ENCODE measurements around the gene PIPOX. TPM values are rescaled to one million over a fixed set of nuclear protein-coding genes. Genes with fewer than 3 reads are reported as not detected.

Gene PIPOX
- total and polyA plus RNA-seq, 2 donors from 2014 or later = 2.8 to 78.0 TPM

- intact Hi-C loops (cut with DNase I) = no loop called here
- DNase-seq (no peak), FAIRE-seq (no peak)
- no peaks in the 10 kb centered on the region for H3K9me3 ChIP-seq (ENCODE audit: control insufficient read depth in 2 of 3, insufficient read depth in 1 of 3, low read length in 3 of 3)
- peaks cover 10% of the 10 kb centered on the region for H3K27me3 ChIP-seq (ENCODE audit: control insufficient read depth, insufficient read depth, low read length)
- no peak overlapping the region for H3K27ac ChIP-seq (ENCODE audit: low read depth in 2 of 2, low read length in 2 of 2)
- H3K36me3 ChIP-seq (ENCODE audit: control insufficient read depth in 2 of 3, insufficient read depth in 3 of 3, low read length in 3 of 3) = no peaks in the 10 kb centered on the region
- H3K4me3 ChIP-seq (ENCODE audit: low read length in 3 of 3) = no peak overlapping the region
- peaks cover 0 to 4% (median 0%) of the 10 kb centered on the region in 3 donors for H3K4me1 ChIP-seq (ENCODE audit: control insufficient read depth in 2 of 3, insufficient read depth in 2 of 3, low read depth in 1 of 3, low read length in 3 of 3)
- H3K9ac ChIP-seq (ENCODE audit: low read length in 3 of 3) = no peak overlapping the region
- no peak for TF ChIP-seq CTCF (IDR thresholded peaks at IDR 0.05; ENCODE audit: borderline replicate concordance, extremely low read depth, insufficient read depth)
Observed at GRCh38 chr17:29007456-29007855, 35.5 kb upstream of the PIPOX start.

GRCh38 chr17:29007860-29008455 lies 35.0 kb upstream of the PIPOX start:
- no peak for DNase-seq
- H3K4me3 ChIP-seq (ENCODE audit: low read length in 3 of 3) = no peak overlapping the region
- no peak for TF ChIP-seq CTCF (IDR thresholded peaks at IDR 0.05; ENCODE audit: borderline replicate concordance, extremely low read depth, insufficient read depth)
- no peaks in the 10 kb centered on the region for H3K9me3 ChIP-seq (ENCODE audit: control insufficient read depth in 2 of 3, insufficient read depth in 1 of 3, low read length in 3 of 3)
- intact Hi-C loops (cut with DNase I) = no loop called here
- H3K27me3 ChIP-seq (ENCODE audit: control insufficient read depth, insufficient read depth, low read length) = peaks cover 10% of the 10 kb centered on the region
- no peak overlapping the region for H3K9ac ChIP-seq (ENCODE audit: low read length in 3 of 3)
- H3K27ac ChIP-seq (ENCODE audit: low read depth in 2 of 2, low read length in 2 of 2) = no peak overlapping the region
- FAIRE-seq = no peak
- H3K36me3 ChIP-seq (ENCODE audit: control insufficient read depth in 2 of 3, insufficient read depth in 3 of 3, low read length in 3 of 3) = no peaks in the 10 kb centered on the region
- peaks cover 0 to 4% (median 0%) of the 10 kb centered on the region in 3 donors for H3K4me1 ChIP-seq (ENCODE audit: control insufficient read depth in 2 of 3, insufficient read depth in 2 of 3, low read depth in 1 of 3, low read length in 3 of 3)

- H3K9me3 ChIP-seq (ENCODE audit: control insufficient read depth in 2 of 3, insufficient read depth in 1 of 3, low read length in 3 of 3) = no peaks in the 10 kb centered on the region
- H3K27me3 ChIP-seq (ENCODE audit: control insufficient read depth, insufficient read depth, low read length) = peaks cover 9% of the 10 kb centered on the region
- H3K9ac ChIP-seq (ENCODE audit: low read length in 3 of 3) = no peak overlapping the region
- no peak for DNase-seq
- H3K36me3 ChIP-seq (ENCODE audit: control insufficient read depth in 2 of 3, insufficient read depth in 3 of 3, low read length in 3 of 3) = no peaks in the 10 kb centered on the region
- TF ChIP-seq CTCF (IDR thresholded peaks at IDR 0.05; ENCODE audit: borderline replicate concordance, extremely low read depth, insufficient read depth) = no peak
- peaks cover 0 to 4% (median 0%) of the 10 kb centered on the region in 3 donors for H3K4me1 ChIP-seq (ENCODE audit: control insufficient read depth in 2 of 3, insufficient read depth in 2 of 3, low read depth in 1 of 3, low read length in 3 of 3)
- no peak overlapping the region for H3K4me3 ChIP-seq (ENCODE audit: low read length in 3 of 3)
- H3K27ac ChIP-seq (ENCODE audit: low read depth in 2 of 2, low read length in 2 of 2) = no peak overlapping the region
- FAIRE-seq = no peak
- intact Hi-C loops (cut with DNase I) = no loop called here
Observed at GRCh38 chr17:29008591-29008990, 34.4 kb upstream of the PIPOX start.

GRCh38 chr17:29010129-29010528 lies 32.8 kb upstream of the PIPOX start:
- DNase-seq (no peak), FAIRE-seq (no peak)
- H3K36me3 ChIP-seq (ENCODE audit: control insufficient read depth in 2 of 3, insufficient read depth in 3 of 3, low read length in 3 of 3) = no peaks in the 10 kb centered on the region
- intact Hi-C loops (cut with DNase I) = no loop called here
- H3K9me3 ChIP-seq (ENCODE audit: control insufficient read depth in 2 of 3, insufficient read depth in 1 of 3, low read length in 3 of 3) = no peaks in the 10 kb centered on the region
- H3K4me1 ChIP-seq (ENCODE audit: control insufficient read depth in 2 of 3, insufficient read depth in 2 of 3, low read depth in 1 of 3, low read length in 3 of 3) = peaks cover 0 to 4% (median 0%) of the 10 kb centered on the region in 3 donors
- no peaks in the 10 kb centered on the region for H3K27me3 ChIP-seq (ENCODE audit: control insufficient read depth, insufficient read depth, low read length)
- no peak overlapping the region for H3K9ac ChIP-seq (ENCODE audit: low read length in 3 of 3)
- no peak overlapping the region for H3K27ac ChIP-seq (ENCODE audit: low read depth in 2 of 2, low read length in 2 of 2)
- no peak overlapping the region for H3K4me3 ChIP-seq (ENCODE audit: low read length in 3 of 3)
- no peak for TF ChIP-seq CTCF (IDR thresholded peaks at IDR 0.05; ENCODE audit: borderline replicate concordance, extremely low read depth, insufficient read depth)

Data from kidney (tissue), 14 donors.